Measurements from ENCODE around the gene PLOD3. TPM values are rescaled to one million over a fixed set of nuclear protein-coding genes. Genes with fewer than 3 reads are reported as not detected.
"Not testable (repeated sequence)": the region's sequence is repeated elsewhere in the genome, so short reads cannot be mapped to it uniquely, and the experiment has no call there.

The PLOD3 gene, protein sequence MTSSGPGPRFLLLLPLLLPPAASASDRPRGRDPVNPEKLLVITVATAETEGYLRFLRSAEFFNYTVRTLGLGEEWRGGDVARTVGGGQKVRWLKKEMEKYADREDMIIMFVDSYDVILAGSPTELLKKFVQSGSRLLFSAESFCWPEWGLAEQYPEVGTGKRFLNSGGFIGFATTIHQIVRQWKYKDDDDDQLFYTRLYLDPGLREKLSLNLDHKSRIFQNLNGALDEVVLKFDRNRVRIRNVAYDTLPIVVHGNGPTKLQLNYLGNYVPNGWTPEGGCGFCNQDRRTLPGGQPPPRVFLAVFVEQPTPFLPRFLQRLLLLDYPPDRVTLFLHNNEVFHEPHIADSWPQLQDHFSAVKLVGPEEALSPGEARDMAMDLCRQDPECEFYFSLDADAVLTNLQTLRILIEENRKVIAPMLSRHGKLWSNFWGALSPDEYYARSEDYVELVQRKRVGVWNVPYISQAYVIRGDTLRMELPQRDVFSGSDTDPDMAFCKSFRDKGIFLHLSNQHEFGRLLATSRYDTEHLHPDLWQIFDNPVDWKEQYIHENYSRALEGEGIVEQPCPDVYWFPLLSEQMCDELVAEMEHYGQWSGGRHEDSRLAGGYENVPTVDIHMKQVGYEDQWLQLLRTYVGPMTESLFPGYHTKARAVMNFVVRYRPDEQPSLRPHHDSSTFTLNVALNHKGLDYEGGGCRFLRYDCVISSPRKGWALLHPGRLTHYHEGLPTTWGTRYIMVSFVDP
- total RNA-seq (10 to 100 TPM; 41.3 to 45.4 TPM), polyA plus RNA-seq (23.1 TPM)

DNA sequence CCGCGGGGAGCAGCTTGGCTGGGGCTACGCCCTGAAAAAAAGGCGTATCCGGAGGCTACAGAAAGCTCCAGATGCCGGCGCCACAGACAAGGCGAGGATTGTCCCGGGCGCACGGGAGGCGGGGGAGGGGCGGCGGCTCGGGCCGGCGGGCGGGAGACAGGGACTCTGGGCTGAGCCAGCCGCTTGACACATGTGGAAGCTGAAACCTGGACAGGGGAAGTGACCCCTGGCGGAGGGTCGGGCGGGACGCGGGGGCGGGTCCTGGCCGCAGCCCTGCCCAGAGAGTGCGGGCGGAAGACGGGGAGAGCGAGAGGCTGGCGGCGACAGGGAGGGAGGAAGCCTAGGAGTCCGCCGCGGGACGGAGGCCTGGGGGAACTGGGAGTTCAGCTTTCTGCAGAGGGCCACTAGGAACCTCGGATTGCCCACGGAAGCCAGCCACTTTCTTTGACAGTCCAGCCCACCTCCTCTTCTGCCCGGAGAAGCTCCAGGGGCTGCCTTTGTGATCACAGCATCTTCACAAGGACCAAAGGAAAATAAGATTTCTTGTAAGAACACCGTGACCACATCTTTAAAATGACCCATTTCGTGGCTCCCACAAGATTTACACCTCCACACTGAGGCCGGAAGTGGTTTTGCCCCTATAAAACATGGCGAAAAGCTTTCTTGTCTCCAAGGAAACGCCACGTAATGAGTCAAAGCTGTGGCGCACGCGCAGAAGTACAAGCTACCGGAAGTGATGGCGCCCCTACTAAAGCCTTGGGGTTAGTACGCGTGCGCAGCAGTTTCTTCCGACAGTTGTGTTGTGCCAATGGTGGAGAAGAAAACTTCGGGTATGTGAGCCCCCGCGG, at the start of gene PLOD3, which contains the start of gene ZNHIT1:
Gene PLOD3 (minus strand): TSS at position 194 of the 848 bp plus-strand sequence. CDS start 307 bp downstream, outside the sequence.
Gene ZNHIT1 (plus strand): TSS at position 778 of the 848 bp plus-strand sequence. CDS start 31 bp downstream, at position 809.
- no peaks in the 10 kb centered on the region for H3K27me3 ChIP-seq (ENCODE audit: insufficient read depth, low read length, poor library complexity, severe bottlenecking)
- H3K4me1 ChIP-seq (ENCODE audit: insufficient read depth, low read length), result peaks cover 25% of the 10 kb centered on the region
- Mint-ChIP-seq H3K27me3 (peaks cover 0 to 4% of the 10 kb centered on the region in 2 donors), H3K9me3 (peaks cover 0 to 3% (median 0%) of the 10 kb centered on the region in 5 donors), H3K4me3 (peak within 1 kb of the TSS; percentile 90 to 98 (median 97)), H3K36me3 (peaks cover 0 to 52% (median 0%) of the 10 kb centered on the region in 3 donors), H3K4me1 (peaks cover 31 to 55% (median 50%) of the 10 kb centered on the region in 3 donors), H3K27ac (peak within 1 kb of the TSS; percentile 95 to 97 (median 96))
- CTCF ChIA-PET, result interaction anchor here (0.7 to 7.8 kb wide), 17 partner anchors 9 to 365 kb away, joined by 3 to 69 read pairs (median 4); partner anchors contain the start of genes FIS1, SLC12A9, UFSP1 and VGF
- no peaks in the 10 kb centered on the region for H3K36me3 ChIP-seq (ENCODE audit: insufficient read depth, low read length)
- POLR2A ChIA-PET, result interaction anchor here (0.9 to 3.0 kb wide), 9 partner anchors 9 to 1117 kb away, joined by 3 to 28 read pairs (median 4); partner anchors contain the start of genes FIS1, MCM7, SRRT and UFSP1
- no peaks in the 10 kb centered on the region for H3K9me3 ChIP-seq (ENCODE audit: low read length)
- peak within 1 kb of the TSS; percentile 76 for H3K27ac ChIP-seq (ENCODE audit: low read depth, low read length)
- peak within 1 kb of the TSS; percentile 82 for H3K4me3 ChIP-seq (ENCODE audit: low read length)
- peak; percentile 93 to 99 (median 94) for DNase-seq

DNA sequence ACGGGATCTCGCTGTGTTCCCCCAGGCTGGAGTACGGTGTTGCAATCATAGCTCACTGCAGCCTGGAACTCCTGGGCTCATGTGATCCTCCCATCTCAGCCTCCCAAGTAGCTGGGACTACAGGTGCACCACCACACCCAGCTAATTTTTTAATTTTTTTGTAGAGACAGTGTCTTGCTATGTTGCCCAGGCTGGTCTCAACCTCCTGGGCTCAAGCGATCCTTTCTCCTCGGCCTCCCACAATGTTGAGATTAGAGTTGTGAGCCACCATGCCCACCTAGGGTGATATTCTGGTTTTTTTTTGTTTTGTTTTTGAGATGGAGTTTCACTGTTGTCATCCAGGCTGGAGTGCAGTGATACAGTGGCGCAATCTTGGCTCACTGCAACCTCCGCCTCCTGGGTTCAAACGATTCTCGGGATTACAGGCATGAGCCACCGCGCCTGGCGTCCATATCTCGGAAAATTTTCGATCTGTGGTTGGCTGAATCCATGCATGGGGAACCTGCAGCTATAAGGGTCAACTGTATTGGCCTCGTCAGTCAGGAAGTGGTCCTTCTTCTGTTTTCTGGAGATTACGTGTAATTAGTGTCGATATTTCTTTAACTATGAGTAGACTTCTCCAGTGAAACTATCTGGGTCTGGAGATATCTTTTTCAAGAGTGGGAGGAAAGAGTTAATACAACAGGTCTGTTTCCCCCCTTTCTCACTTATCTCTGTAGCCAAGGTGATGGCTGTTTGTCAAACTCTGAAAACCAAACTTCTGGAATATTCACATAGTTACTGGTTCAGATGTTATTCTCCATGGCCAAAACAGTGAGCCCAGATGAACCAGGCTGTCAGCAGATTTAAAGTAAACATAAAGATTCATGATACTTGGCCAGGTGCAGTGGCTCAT, 48.5 kb upstream of the PLOD3 start:
- no peaks in the 10 kb centered on the region for H3K27me3 ChIP-seq (ENCODE audit: insufficient read depth, low read length, poor library complexity, severe bottlenecking)
- ChIA-PET CTCF (interaction anchor here (1.6 kb wide), 1 partner anchor 17 kb away, joined by 5 read pairs; no protein-coding TSS in a partner anchor), POLR2A (no interaction called here)
- H3K4me1 Mint-ChIP-seq, result no peaks in the 10 kb centered on the region
- no peak for DNase-seq
- no peak overlapping the region for H3K27ac ChIP-seq (ENCODE audit: low read depth, low read length)
- peaks cover 7 to 27% of the 10 kb centered on the region in 2 donors for H3K27me3 Mint-ChIP-seq
- no peaks in the 10 kb centered on the region for H3K9me3 ChIP-seq (ENCODE audit: low read length)
- H3K36me3 ChIP-seq (ENCODE audit: insufficient read depth, low read length), result no peaks in the 10 kb centered on the region
- H3K36me3 Mint-ChIP-seq, result no peaks in the 10 kb centered on the region
- H3K9me3 Mint-ChIP-seq, result no peaks in the 10 kb centered on the region
- H3K4me1 ChIP-seq (ENCODE audit: insufficient read depth, low read length), result no peaks in the 10 kb centered on the region
- H3K27ac Mint-ChIP-seq, result no peak overlapping the region
- H3K4me3 ChIP-seq (ENCODE audit: low read length), result no peak overlapping the region
- H3K4me3 Mint-ChIP-seq, result no peak overlapping the region

DNA sequence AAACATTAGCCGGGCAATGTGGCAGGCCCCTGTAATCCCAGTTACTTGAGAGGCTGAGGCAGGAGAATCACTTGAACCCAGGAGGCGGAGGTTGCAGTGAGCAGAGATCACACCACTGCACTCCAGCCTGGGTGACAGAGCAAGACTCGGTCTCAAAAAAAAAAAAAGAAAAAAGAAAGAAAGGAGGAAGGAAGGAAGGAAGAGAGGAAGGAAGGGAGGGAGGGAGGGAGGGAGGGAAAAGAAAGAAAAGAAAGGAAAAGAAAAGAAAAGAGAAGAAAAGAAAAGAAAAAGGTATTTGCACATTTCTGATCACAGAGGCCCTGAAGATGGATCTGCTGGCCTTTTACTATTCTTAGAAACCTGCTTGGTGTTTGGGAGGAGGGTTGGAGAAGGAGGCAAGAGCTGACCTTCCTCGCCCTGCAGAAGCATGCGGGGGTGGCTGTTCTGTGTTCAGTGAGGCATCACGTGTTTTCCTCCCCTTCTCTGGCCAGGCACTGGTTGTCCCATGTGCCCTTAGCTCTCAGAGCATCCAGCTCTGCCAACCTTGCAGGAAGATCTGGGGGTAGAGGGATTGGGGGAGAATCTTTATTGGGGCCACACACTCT, 46.8 kb upstream of the PLOD3 start:
- H3K9me3 Mint-ChIP-seq; H3K9me3 ChIP-seq (ENCODE audit: low read length); DNase-seq; H3K27ac ChIP-seq (ENCODE audit: low read depth, low read length); H3K27me3 ChIP-seq (ENCODE audit: insufficient read depth, low read length, poor library complexity, severe bottlenecking); H3K36me3 ChIP-seq (ENCODE audit: insufficient read depth, low read length); H3K4me1 ChIP-seq (ENCODE audit: insufficient read depth, low read length); H3K27ac Mint-ChIP-seq; H3K36me3 Mint-ChIP-seq; H3K4me1 Mint-ChIP-seq; H3K4me3 Mint-ChIP-seq; H3K4me3 ChIP-seq (ENCODE audit: low read length); POLR2A ChIA-PET: not testable (repeated sequence)
- peaks cover 7 to 24% of the 10 kb centered on the region in 2 donors for H3K27me3 Mint-ChIP-seq
- CTCF ChIA-PET, result interaction anchor here (1.6 kb wide), 1 partner anchor 19 kb away, joined by 5 read pairs; no protein-coding TSS in a partner anchor

DNA sequence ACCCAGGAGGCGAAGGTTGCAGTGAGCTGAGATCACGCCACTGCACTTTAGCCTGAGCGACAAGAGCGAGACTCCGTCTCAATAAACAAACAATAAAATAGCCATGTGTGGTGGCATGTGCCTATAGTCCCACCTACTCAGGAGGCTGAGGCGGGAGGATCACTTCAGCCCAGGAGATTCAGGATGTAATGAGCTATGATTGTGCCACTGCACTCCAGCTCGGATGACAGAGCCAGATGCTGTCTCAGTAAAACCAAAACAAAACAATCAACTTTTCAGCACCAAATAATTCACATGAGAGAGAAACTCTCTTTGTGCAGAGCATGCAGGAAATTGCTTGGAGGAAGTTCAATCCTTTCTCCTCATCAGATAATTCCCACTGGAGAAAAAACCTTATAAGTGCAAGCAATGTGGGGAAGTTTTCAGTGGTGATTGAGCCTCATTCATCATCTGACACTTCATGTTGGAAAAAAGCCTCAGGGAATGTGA, 40.9 kb upstream of the PLOD3 start:
- Mint-ChIP-seq H3K4me1 (no peaks in the 10 kb centered on the region), H3K27ac (no peak overlapping the region), H3K36me3 (no peaks in the 10 kb centered on the region), H3K9me3 (no peaks in the 10 kb centered on the region), H3K4me3 (no peak overlapping the region), H3K27me3 (peaks cover 5 to 22% of the 10 kb centered on the region in 2 donors)
- Histone ChIP-seq H3K4me1 (ENCODE audit: insufficient read depth, low read length) (no peaks in the 10 kb centered on the region), H3K36me3 (ENCODE audit: insufficient read depth, low read length) (no peaks in the 10 kb centered on the region), H3K27ac (ENCODE audit: low read depth, low read length) (no peak overlapping the region), H3K4me3 (ENCODE audit: low read length) (no peak overlapping the region), H3K27me3 (ENCODE audit: insufficient read depth, low read length, poor library complexity, severe bottlenecking) (no peaks in the 10 kb centered on the region), H3K9me3 (ENCODE audit: low read length) (no peaks in the 10 kb centered on the region)
- ChIA-PET POLR2A (no interaction called here), CTCF (no interaction called here)
- no peak for DNase-seq

DNA sequence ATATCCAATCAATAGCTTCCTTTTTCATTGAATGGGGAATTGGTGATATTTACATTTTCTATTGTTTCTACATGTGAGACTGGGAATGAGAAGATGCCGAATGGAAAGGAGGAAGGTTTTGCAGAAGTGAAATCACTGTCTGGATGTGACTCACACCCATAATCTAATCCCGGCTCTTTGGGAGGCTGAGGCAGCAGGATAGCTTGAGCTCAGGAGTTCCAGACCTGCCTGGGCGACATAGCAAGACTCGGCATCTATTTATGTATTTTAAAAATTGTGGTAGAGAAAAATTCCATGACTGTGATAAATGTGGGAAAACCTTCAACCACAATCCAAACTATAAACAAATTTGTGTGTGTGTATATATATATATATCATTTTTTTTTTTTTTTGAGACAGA, 38.4 kb upstream of the PLOD3 start:
- POLR2A ChIA-PET, result no interaction called here

DNA sequence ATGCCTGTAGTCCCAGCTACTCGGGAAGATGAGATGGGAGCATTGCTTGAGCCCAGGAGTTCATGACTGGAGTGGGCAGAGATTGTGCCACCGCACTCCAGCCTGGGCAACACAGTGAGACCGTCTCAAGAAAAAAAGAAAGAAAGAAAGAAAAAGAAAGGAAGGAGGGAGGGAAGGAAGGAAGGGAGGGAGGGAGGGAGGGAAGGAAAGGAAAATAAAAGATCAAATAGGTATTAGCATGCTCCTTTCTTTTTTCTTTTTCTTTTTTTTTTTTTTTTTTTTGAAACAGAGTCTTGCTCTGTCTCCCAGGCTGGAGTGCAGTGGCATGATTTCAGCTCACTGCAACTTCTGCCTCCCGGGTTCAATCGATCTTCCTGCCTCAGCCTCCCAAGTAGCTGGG, 35.8 kb upstream of the PLOD3 start:
- not testable (repeated sequence) for H3K9me3 Mint-ChIP-seq; H3K27me3 ChIP-seq (ENCODE audit: insufficient read depth, low read length, poor library complexity, severe bottlenecking); H3K27me3 Mint-ChIP-seq; DNase-seq; H3K4me3 ChIP-seq (ENCODE audit: low read length); H3K27ac ChIP-seq (ENCODE audit: low read depth, low read length); H3K9me3 ChIP-seq (ENCODE audit: low read length); H3K36me3 ChIP-seq (ENCODE audit: insufficient read depth, low read length)
- H3K36me3 Mint-ChIP-seq, result peaks cover 5 to 25% (median 6%) of the 10 kb centered on the region in 3 donors
- POLR2A ChIA-PET, result interaction anchor here (2.4 kb wide), 1 partner anchor 9 kb away, joined by 13 read pairs; the partner anchor contains the start of gene FIS1
- peaks cover 21 to 32% (median 32%) of the 10 kb centered on the region in 3 donors for H3K4me1 Mint-ChIP-seq
- peaks cover 16% of the 10 kb centered on the region for H3K4me1 ChIP-seq (ENCODE audit: insufficient read depth, low read length)
- peak overlapping the region in 1 of 8 donors; percentile 98 for H3K27ac Mint-ChIP-seq
- CTCF ChIA-PET, result interaction anchor here (1.1 to 5.0 kb wide), 3 partner anchors 10 to 60 kb away, joined by 4 to 25 read pairs (median 8); partner anchors contain the start of genes FIS1, PLOD3 and ZNHIT1
- peak overlapping the region in 6 of 7 donors; percentile 98 to 100 (median 99) for H3K4me3 Mint-ChIP-seq

More for the DNA sequence above, 38.4 kb upstream of the PLOD3 start:
- H3K4me1 Mint-ChIP-seq, result peaks cover 12 to 20% (median 17%) of the 10 kb centered on the region in 3 donors
- no peak for DNase-seq
- no peak overlapping the region for H3K27ac ChIP-seq (ENCODE audit: low read depth, low read length)
- peaks cover 10% of the 10 kb centered on the region for H3K4me1 ChIP-seq (ENCODE audit: insufficient read depth, low read length)
- no peaks in the 10 kb centered on the region for H3K36me3 ChIP-seq (ENCODE audit: insufficient read depth, low read length)
- no peaks in the 10 kb centered on the region for H3K9me3 ChIP-seq (ENCODE audit: low read length)
- no peaks in the 10 kb centered on the region for H3K9me3 Mint-ChIP-seq
- no peak overlapping the region for H3K4me3 ChIP-seq (ENCODE audit: low read length)
- H3K27ac Mint-ChIP-seq, result no peak overlapping the region
- CTCF ChIA-PET, result interaction anchor here (1.4 to 5.0 kb wide), 3 partner anchors 12 to 112 kb away, joined by 3 to 25 read pairs (median 6); partner anchors contain the start of gene FIS1
- H3K27me3 Mint-ChIP-seq, result peaks cover 0 to 8% of the 10 kb centered on the region in 2 donors
- no peaks in the 10 kb centered on the region for H3K27me3 ChIP-seq (ENCODE audit: insufficient read depth, low read length, poor library complexity, severe bottlenecking)
- H3K4me3 Mint-ChIP-seq, result no peak overlapping the region
- H3K36me3 Mint-ChIP-seq, result peaks cover 4 to 12% (median 5%) of the 10 kb centered on the region in 3 donors
